ENCODE results near the gene SPTLC2.

SPTLC2 gene

DNA sequence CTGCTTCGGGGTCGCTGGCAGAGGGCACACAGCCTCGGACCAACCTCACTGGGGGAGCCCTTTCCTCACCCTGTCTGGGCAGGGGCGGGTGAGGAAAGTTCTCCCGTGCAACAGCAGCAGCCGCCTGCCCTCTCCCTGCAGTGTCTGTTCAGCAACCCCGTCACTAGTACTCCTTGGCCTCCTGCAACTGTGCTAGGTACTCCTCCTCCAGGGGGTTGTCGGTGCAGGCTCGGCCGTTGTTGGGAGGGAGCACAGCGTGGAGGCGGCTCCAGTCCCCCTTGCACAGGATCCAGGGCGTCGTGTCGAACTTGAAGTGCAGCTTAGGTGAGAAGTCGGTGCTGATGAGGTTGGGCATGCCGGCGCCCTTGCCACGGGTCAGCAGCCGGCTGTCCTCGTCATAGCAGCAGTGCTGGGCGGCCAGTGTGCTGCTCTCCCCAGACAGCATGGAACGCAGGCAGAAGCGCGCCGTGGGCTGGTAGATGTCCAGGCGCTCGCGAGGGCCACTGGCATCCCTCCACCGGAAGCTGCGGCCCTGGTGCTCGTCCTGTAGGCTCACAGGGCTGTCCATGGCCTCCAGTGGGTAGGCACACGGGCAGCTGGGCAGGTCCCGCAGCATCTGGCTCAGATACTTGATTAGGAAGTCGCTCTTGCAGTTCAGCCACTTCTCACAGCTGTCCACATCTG is 140.9 kb downstream of the SPTLC2 start:
- no peak for DNase-seq (ENCODE audit: extremely low read depth, low read depth)
- TF ChIP-seq CTCF (IDR thresholded peaks at IDR 0.05; ENCODE audit: low read depth, low read length) = no peak

- TF ChIP-seq CTCF (IDR thresholded peaks at IDR 0.05; ENCODE audit: low read depth, low read length) = no peak
- no peak for DNase-seq (ENCODE audit: extremely low read depth, low read depth)
Observed at GRCh38 chr14:77474479-77475177, 141.8 kb downstream of the SPTLC2 start.

GRCh38 chr14:77473921-77474320 is 142.5 kb downstream of the SPTLC2 start:
- TF ChIP-seq CTCF (IDR thresholded peaks at IDR 0.05; ENCODE audit: low read depth, low read length) = no peak
- no peak for DNase-seq (ENCODE audit: extremely low read depth, low read depth)

DNA sequence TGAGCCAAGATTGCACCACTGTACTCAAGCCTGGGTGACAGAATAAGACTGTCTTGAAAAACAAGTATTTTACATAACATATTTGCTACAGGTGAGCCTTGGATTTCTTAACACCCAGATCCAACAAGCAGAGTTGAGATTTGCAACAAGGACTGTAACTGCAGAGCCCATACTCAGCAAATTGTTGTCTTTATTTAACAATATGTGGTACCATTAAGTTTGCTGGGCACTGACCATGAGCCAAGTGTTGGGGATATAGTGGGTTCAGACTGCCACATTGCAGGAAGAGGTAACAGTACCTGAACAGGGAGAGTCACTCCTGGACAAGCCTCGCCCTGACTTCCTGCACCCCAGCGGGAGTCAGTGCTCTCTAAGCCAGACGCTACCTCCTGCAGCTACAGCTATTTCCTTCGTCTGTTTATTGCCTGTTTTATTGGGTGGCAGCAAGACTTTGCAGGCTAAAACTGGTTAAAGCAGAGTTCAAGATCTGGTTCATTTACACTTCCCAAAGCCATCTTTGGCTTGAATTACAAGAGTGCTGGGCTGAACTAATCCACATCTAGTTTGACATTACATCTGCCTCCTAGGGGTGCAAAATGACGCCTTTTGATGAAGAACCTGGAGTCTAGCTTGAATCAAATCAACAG is 146.1 kb downstream of the SPTLC2 start:
- TF ChIP-seq CTCF (IDR thresholded peaks at IDR 0.05; ENCODE audit: low read depth, low read length) = no peak
- no peak for DNase-seq (ENCODE audit: extremely low read depth, low read depth)

- no peak for DNase-seq (ENCODE audit: extremely low read depth, low read depth)
- TF ChIP-seq CTCF (IDR thresholded peaks at IDR 0.05; ENCODE audit: low read depth, low read length) = no peak
Observed at GRCh38 chr14:77469539-77469938, 146.9 kb downstream of the SPTLC2 start.

- DNase-seq (ENCODE audit: extremely low read depth, low read depth) = no peak
- TF ChIP-seq CTCF (IDR thresholded peaks at IDR 0.05; ENCODE audit: low read depth, low read length) = no peak
Observed at GRCh38 chr14:77469067-77469505, 147.4 kb downstream of the SPTLC2 start.

- DNase-seq (ENCODE audit: extremely low read depth, low read depth) = no peak
- no peak for TF ChIP-seq CTCF (IDR thresholded peaks at IDR 0.05; ENCODE audit: low read depth, low read length)
Observed at GRCh38 chr14:77467801-77468200, 148.6 kb downstream of the SPTLC2 start.

Measured in AG09319 (cell line).